Pons (tissue), 1 donor: ENCODE data around the gene GLTPD2.
"Not testable (repeated sequence)": the region's sequence is repeated elsewhere in the genome, so short reads cannot be mapped to it uniquely, and the experiment has no call there.

ENCODE experiments used
- DNase-seq: peaks from one replicate; pipeline ENCODE4 v3.0.0-alpha.2; 2016; ENCODE audit warnings: low spot score

GLTPD2 gene

DNA sequence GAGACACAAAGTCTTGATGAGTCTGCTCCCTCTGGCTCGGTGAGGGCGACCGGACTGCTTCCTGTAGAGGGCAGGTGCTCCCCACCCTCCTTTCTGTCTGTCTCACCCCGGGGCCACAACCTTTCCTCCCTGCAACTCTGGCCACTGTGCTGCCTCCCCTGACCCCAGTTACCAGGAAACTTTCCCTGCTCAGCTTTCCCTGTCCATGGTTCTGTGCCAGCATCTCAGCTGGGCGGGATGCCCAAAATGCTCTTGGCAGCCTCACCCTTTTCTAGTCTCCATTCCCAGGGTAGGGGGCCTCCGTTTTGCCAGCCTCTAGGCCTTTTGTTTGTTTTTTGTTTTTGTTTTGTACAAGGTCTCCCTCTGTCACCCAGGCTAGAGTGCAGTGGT lies 19.6 kb downstream of the GLTPD2 start:
- peak; percentile 63 for DNase-seq

DNA sequence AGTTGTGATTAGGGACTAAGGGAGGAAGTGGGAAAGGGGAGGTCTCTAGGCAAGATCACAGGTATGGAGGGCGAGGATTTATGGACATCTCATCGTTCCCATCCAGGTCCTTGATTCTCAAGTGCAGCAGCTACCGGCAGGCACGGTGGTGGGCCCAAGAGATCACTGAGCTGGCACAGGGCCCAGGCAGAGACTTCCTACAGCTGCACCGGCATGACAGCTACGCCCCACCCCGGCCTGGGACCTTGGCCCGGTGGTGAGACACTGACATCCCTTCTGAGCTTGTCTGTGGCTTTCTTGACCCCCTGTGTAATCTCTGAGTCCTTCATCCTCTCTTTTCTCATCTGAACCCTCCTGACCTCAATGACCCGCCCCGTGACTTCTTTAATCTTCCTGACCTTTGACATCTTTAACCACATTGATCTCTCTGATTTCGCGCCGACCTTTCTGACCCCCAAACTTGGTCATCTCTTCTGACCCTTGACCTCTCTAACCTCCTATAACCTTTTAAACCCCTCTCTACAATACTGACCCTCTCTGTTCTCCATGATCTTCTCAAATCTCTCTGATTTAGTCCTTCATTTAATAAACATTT lies 22.0 kb downstream of the GLTPD2 start:
- DNase-seq: no peak

DNA sequence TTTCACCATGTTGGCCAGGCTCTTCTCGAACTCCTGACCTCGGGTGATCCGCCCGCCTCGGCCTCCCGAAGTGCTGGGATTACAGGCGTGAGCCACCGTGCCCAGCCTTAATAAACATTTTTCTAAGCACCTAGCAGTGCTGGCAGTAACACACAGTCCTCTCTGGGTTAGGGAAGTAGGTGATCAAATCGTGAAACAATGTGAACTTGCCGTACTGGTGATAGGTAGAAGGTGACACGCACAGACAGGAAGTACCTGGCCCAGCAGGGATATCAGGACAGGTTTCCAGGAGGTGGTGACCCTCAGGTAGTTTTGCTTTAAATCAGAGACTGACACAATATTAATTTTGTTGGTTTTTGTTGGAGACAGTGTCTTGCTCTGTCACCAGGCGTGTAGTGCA lies 22.7 kb downstream of the GLTPD2 start:
- DNase-seq: no peak

DNA sequence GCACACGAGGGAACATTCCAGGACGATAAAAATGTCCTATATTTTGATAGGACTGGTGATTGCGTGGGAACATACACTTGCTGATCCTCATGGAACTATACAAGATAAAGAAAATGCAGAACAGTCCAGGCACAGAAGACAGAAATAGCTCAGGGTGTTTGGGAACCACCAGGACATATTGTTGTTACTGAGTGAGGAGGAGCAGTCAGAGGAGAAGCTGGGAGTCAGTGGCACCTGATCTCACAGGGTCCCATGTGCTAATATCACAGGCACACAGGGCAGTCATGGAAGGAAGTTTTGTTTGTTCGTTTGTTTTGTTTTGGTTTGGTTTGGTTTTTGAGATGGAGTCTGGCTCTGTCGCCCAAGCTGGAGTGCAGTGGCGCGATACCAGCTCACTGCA lies 23.9 kb downstream of the GLTPD2 start:
- DNase-seq: no peak

DNA sequence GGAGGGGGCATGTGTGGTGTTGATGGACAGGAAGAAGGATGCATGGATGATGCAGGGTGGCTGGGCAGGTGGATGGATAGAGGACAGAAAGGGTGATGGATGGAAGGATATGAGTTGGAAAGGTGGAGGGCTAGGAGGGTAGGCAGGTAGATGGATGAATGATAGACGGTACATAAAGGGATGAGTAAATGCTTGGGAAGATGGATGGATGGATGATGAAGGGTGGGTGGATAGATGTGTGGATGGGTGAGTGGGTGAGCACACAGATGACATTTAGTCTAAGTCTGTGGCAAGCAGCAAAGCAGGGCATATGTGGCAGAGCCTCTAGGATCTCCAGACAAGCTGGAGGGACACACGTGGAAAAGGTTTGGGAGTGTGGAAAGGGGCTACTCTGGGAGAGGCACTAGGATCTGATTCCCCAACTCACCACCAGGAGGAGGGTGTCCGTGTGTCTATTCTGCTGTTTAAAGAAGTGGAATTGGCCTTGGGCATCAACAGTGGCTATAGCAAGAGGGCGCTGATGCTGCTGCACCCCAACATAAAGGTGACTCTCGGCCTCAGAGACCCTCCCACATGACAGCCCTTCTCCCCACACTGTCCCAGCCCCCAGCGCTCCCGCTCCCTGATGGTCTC lies 26.4 kb downstream of the GLTPD2 start:
- no peak for DNase-seq

DNA sequence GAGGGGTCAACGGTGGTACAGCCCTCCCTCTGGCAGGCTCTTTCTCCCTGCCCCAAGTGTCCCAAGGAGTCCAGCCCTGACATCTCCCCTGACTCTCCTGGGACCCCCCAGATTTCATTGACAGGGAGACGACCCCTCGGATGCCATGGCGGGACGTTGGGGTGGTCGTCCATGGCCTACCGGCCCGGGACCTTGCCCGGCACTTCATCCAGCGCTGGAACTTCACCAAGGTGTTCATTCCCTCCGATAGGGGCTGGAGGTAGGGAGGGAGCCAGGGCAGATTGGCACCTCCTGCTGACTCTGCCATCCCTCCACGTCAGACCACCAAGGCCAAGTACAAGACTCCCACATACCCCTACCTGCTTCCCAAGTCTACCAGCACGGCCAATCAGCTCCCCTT lies 28.1 kb downstream of the GLTPD2 start:
- no peak for DNase-seq

DNA sequence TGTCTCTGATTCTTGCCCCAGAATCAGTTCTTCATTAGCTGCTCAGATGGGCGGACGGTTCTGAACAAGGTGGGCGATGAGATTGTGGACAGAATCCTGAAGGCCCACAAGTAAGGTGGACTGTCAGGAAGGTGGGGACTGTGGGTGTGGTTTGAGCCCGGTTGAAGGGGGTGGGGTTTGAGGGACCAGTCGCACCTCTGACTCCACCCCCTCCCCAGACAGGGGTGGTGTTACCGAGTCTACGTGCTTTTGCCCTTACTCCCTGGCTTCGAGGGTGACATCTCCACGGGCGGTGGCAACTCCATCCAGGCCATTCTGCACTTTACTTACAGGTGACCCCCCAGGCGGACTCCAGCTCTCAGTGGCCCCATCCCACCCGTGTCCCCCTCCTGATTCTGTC lies 29.5 kb downstream of the GLTPD2 start:
- DNase-seq: no peak

DNA sequence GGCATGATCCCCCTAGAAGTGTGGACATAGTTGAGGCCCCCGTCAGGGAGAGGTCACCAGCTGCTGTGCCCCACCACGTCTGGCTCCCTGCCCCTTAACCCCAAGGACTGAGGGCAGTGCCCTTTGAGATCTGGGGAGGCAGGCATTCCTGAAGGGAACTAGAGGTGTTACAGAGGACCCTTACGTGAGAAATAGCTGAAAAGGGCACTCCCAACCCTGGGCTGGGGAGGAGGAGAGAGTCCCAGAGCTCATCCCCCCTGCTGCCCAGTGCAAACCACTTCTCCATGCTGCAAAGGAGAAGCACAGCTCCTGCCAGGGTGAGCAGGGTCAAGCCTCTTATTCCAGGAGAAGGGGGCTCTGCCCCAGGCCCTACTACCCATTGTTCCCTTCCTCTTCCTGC lies 34.1 kb downstream of the GLTPD2 start:
- DNase-seq: no peak

DNA sequence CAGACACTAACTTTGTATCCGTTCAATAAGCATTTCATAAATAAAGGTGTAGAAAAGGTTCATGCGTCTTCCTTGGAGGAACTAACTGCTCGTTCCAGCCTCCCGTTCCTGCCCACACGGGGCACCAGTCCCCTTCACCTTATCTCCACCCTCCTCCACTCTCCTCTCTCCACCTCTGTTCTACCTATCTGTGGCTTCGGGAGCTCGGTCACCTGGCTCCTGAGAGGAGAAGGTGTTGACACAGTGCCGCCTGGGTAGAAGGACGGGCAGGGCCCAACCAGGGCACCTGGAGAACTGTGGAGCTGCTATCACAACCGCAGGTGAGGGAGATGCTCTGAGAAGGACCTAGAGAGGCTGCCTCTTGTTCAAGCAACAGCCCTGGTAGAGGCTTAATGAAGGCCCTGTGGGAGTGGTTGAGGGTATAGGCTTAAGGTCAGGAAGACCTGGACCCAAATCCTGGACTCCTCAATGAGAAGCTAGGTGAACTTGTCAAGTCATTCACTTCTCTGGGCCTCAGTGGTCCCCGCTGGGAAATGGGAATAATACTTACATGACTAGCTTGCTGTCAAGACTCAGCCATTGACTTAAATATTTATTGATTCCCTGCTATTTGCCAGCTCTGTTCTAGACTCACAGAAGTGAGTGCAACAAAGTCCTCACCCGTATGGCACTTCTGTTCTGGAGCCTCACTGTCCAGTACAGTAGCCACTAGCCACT lies 34.8 kb downstream of the GLTPD2 start:
- DNase-seq: no peak

DNA sequence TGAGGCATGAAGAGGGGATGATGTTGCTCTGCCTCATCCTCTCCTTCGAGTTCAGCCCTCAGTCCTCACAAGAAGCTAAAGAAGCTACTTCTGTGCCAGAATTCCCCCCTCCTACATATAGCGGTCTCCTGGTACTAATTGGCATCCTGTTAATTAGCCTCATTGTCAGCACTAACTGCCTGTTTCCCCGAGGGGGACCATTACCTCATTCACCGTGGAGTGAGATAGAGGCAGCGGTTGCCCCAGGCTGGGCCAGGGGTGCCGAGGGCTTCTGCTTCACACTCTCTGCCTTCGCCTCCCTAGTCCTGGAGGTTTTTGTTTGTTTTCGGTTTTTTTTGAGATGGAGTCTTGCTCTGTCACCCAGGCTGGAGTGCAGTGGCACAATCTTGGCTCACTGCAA lies 38.6 kb downstream of the GLTPD2 start:
- DNase-seq: no peak

DNA sequence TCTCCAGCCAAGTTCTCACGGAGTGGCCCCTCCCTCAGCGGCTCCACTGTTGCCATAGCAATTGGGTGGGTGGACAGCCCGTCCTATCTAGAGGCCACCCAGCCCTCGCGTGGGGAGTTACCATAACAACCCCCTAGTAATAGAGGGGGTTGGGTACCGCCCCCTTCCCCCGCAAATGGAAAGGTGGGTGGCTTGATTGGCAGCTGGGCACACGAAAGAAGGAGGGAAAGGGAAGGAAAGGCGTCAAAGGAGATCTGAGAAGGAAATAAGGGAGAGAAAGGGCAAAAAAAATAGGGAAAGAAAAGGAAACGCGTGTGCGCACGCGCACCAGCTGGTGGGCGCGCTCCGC lies 44.0 kb downstream of the GLTPD2 start:
- DNase-seq: not testable (repeated sequence)

DNA sequence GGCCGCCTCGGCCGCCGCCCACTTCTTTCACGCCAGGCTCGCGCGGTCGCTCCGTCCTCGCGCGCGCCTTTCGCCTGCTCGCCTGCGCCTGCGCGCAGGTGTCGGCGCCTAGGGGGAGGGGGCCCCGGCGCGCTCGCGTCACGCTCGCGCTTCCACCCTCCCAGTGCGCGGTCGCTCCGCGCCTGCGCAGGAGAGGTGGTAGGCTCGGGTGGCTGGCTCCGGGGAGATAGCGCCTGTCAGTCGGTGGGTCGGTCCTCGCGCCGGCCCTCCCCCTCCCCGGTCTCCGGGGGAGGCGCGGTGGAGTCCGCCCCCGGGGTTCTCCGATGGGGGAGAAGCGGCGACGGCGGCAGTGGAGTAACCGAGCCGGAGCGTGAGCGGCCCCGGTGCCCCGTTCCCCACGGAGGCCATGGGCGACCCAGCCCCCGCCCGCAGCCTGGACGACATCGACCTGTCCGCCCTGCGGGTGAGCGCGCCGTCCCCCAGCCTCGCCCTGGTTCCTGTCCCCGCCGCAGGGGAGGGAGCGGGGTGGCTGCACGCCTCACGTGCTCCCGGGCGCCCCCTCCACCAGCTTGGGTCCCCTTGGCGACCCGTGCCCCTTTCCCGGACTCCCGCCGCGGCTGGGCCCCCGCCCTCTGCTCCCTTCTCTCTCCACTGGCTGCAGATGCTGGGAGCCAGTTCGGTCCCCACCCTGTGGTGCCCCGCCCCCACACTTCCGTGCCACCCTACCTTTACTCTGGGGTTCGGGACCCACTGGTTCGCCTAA lies 44.6 kb downstream of the GLTPD2 start, which contains the start of gene MINK1:
MINK1 (plus strand) TSS at position 163 of the 763 bp plus-strand sequence; CDS start at position 407, 244 bp downstream.
- peak; percentile 94 for DNase-seq

DNA sequence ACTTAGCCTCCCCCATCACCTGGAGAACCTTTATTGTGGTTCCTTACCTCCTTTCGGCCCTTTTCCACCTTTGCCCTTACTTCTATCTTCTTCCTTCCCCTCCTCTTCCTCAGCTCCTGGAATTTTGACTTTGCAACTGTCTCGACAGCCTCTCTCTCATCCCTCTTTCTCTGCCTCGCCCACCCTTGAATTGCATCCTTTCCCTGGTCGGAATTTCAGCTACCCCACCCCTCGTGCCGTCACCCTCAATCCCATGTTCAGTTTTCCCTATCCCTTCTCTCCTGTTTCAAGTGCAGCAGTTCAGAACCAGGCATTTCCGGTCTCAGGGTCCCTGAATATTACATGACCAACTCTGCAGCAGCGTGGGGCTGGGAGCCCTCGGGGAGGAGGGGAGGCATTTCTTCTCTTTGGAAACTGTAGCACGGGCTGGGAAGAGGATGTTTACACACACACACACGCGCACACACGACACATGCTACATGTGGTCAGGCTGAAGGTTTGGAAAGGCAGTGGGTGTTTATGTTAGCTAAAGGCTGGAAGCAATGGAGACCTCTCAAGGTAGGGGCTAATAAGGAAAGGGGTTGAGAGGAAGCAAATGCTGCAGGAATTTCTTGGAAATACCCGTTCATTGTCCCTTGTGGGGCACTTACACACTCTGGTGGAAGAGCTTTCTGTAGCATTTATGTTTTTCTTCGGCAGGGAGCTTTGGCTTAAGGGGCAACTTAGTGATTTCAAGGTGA lies 45.3 kb downstream of the GLTPD2 start:
- peak; percentile 67 for DNase-seq

DNA sequence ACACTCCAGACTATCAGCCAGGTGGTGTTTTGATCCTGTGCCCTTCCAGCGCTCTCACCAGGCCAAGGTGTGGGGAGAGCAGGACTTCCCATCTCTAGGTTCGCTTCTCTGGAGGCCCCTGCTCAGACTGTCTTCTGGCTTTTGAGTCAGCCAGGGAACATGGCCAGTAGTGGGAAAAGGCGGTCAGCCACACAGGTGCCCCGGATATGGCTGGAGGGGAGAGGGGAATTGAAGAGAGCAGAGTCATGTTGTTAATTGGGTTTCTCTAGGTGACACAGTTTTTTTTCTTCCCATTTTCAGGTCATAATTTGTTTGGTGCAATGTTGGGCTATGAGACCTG lies 45.9 kb downstream of the GLTPD2 start:
- no peak for DNase-seq

DNA sequence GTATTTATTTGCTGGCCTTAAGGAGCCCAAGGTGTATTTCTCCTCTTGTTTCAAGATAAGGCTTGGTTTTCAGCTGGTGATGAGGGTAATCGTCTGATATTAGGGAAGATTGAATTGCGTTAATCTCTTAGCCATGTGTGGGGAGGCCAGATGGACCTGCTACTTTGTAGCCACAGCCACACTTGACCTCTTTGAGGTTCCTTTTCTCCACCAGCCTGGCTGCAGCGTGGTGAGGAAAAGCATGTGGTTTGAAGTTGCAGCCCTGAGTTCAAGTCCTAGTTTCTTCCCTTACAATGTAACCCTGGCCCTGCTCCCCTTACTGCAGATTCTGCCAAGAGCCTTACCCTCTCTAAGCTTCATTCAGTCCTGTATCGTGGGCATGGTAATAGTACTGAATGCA lies 47.5 kb downstream of the GLTPD2 start:
- no peak for DNase-seq

DNA sequence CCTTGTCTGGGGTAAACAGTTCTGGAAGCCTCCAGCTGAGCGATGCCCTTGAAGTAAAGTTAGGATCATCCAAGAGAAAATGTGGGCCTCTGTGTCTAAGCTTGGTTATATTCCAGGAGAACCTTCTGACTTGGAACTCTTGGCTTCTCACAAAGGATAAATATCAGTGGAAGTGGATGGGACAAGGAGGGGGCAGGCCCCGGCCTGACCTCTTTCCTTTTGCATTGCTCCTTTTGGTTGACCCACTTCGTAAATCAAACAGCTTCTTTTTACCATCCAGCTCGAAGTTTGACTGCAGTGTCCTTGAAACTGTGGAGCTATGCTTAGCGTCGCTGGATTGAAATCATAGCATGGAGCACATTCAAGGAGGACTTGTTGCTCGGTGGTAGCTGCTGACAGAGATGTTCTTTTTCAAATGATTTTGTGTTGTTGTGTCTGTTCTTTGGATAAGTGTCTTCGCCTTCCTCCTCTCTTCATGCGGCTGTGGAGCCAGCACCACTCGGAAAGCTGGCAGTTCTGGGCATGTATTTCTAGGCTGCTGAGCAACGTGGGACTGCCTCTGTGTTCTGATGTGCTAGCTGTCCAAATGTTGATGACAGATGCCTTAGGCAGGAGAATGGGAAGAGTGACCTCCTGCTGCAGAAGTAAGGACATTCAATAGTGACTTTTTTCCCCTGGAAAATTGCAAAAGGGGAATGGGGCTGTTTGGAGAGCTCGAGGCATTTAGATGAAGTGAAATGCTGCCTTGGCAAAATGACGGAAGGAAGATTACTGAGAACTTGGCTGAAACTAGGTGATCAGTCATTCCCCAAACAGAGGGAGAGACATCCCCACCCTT lies 48.9 kb downstream of the GLTPD2 start:
- DNase-seq: peak; percentile 84

DNA sequence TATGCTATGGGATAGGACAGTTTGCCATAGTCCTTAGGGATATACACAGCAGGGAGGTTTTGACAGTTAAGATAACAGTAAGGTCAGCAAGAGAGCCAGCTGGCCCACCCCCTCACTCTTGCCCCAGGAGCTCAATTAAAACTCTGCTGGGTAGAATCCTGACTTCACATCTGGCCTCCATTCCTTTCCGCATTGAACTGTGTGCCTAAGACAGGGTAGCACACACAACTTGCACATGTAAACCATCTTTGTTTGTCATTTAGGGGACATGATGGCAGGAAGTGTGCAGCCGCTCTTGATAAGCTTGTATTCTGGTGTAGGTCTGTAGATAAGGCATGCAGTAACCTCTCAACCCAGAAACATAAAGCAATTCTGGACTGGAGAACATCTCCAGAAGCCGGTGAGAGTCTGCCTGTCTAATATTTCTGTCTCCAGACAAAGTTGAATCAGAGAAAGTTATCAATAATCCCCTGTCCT lies 49.6 kb downstream of the GLTPD2 start:
- no peak for DNase-seq

DNA sequence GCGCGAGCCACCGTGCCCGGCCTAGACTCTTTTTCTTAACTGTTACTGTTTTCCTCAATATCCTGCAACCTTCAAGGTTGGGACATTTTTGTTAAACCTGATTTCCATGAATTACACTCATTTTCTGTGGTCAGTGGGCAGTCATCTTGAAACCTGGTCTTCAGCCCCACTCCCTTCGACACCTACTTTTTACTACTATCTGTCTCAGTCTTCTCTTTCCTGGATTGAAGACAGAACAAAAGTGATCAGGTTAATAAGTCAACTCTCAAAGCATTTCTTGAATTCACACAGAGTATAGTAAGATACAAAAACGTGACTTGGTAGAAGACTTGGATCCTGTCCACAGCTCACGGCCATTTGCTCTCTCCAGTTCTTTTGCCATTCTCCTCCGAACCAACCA lies 50.5 kb downstream of the GLTPD2 start:
- DNase-seq: no peak
